Fibroblast of lung (primary cell): ENCODE measurements around the gene MAP4K4.

Experiments used
- CTCF ChIP-seq, 2 donors: IDR thresholded peaks in 1 of 2; conservative IDR thresholded peaks in 1 of 2; 1 replicate in 1 of 2; 2 replicates in 1 of 2; pipeline ENCODE4 v1.5.1; 2011 to 2012; ENCODE audit warnings: low read length in 2 of 2, control low read depth in 1 of 2, inconsistent platforms in 1 of 2, low read depth in 1 of 2, mild to moderate bottlenecking in 1 of 2
- EZH2 ChIP-seq: IDR thresholded peaks from 2 replicates; pipeline ENCODE4 v1.5.1; 2012; ENCODE audit warnings: low read length, control low read depth, mild to moderate bottlenecking; ENCODE audit errors: missing control alignments

- TF ChIP-seq CTCF (conservative IDR thresholded peaks at IDR 0.05 in 1 of 2, IDR thresholded peaks at IDR 0.05 in 1 of 2; ENCODE audit: low read depth in 1 of 2, low read length in 2 of 2), result no peak
- no peak for TF ChIP-seq EZH2
Measured at GRCh38 chr2:101736233-101736632, 38.7 kb downstream of the MAP4K4 start.
